Measurements from ENCODE around the gene LRRC25. TPM values are rescaled to one million over a fixed set of nuclear protein-coding genes. Genes with fewer than 3 reads are reported as not detected.
A peak's percentile ranks its signal among the peaks of the same experiment; 100 is the strongest.

LRRC25 gene
- total and polyA plus RNA-seq, 10 of the 15 experiments (the other 5 are each of a cell fraction or from before 2014, with no cell fraction given), result 0.38 to 2.9 (median 1.2) TPM

GRCh38 chr19:18444513-18444912, 47.1 kb upstream of the LRRC25 start (continued):
- TF ChIP-seq, protein P1, sequence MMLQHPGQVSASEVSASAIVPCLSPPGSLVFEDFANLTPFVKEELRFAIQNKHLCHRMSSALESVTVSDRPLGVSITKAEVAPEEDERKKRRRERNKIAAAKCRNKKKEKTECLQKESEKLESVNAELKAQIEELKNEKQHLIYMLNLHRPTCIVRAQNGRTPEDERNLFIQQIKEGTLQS (IDR thresholded peaks at IDR 0.05; ENCODE audit: borderline replicate concordance, extremely low read depth, low read depth, low read length), result no peak
- TF ChIP-seq CEBPZ (IDR thresholded peaks at IDR 0.05; ENCODE audit: low read depth, low read length), result no peak
- no peak for TF ChIP-seq NKRF (conservative IDR thresholded peaks at IDR 0.05)
- no peak for TF ChIP-seq ZNF207 (IDR thresholded peaks at IDR 0.05; ENCODE audit: borderline replicate concordance)

DNA sequence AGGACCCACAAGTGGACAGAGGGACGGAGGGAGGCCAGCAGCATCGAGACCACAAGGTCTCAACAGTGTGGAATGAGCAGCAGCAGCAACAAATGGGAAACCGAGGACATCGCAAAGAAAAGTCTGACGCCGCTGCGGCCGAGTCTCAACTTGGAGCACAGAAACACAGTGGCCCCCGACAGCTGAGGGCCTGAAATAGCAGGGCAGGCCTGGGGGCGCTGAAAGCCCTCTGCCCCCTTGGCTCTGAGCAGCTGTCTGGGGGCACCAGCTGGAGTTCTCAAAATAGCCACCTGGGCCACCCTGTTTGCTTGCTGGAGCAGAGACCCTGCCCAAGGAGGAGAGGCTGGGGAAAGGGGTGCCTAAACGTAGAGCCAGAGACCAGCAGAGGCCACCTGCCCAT, 46.4 kb upstream of the LRRC25 start:
- POLR2A ChIA-PET, result no interaction called here
- Histone ChIP-seq H2AFZ (ENCODE audit: control insufficient read depth, low read depth, low read length) (no peak overlapping the region), H3K36me3 (ENCODE audit: control insufficient read depth in 2 of 2, insufficient read depth in 2 of 2, low read length in 1 of 2) (peaks cover 11 to 26% of the 10 kb centered on the region in 2 experiments; a peak in 3 of 4 replicates), H3K4me3 (no peak overlapping the region), H3K27ac (ENCODE audit: control insufficient read depth, insufficient read depth) (no peak overlapping the region), H3K4me1 (ENCODE audit: control insufficient read depth, insufficient read depth, low read length) (peaks cover 3% of the 10 kb centered on the region; the same call in 1 of the 2 replicates), H3K27me3 (replicated peaks in 1 of 2; ENCODE audit: control insufficient read depth in 2 of 2, insufficient read depth in 2 of 2, low read length in 1 of 2) (no peaks in the 10 kb centered on the region), H3K4me2 (ENCODE audit: control insufficient read depth, insufficient read depth) (no peak overlapping the region), H4K20me1 (ENCODE audit: control insufficient read depth, insufficient read depth) (no peaks in the 10 kb centered on the region; the same call in 1 of the 2 replicates), H3K9ac (ENCODE audit: control insufficient read depth, insufficient read depth, low read length) (no peak overlapping the region), H3K79me2 (ENCODE audit: control insufficient read depth, insufficient read depth, low read length) (no peaks in the 10 kb centered on the region), H3K9me3 (replicated peaks; ENCODE audit: control insufficient read depth, insufficient read depth, low read length) (no peaks in the 10 kb centered on the region)
- ATAC-seq, result no peak
- no TSS peak for BruUV-seq (replicated peaks)
- SMC1A ChIA-PET (ENCODE audit: uncharacterized antibody, unreplicated experiment), result no interaction called here
- TF ChIP-seq POLR2A (IDR thresholded peaks at IDR 0.05; ENCODE audit: low read depth, low read length) (peak; percentile 21; the same call in 1 of the 2 replicates), YY1 (IDR thresholded peaks at IDR 0.05; ENCODE audit: low read depth, low read length) (no peak)
- RAD21 ChIA-PET (ENCODE audit: unreplicated experiment), result no interaction called here
- FAIRE-seq, result no peak
- 86% methylated on average over 11 of the region's 11 CpGs for WGBS (ENCODE audit: insufficient coverage, insufficient replicate concordance, low lambda C conversion rate, missing lambda C conversion rate)
- in situ Hi-C loops (cut with MboI) (no loop called here), intact Hi-C loops (cut with micrococcal nuclease; ENCODE audit: unreplicated experiment) (no loop called here)
- CTCF ChIA-PET, result no interaction called here
- no peak for DNase-seq (ENCODE audit: low read depth, low spot score)
